K562 (cell line): ENCODE data around the gene ERBB4. TPM values are rescaled to one million over a fixed set of nuclear protein-coding genes. Genes with fewer than 3 reads are reported as not detected.

Experiments
- ATAC-seq: fragments of 200-7000 bp; cut with Tn5 transposase; 3 replicates; pipeline ENCODE4 v1.9.1; 2020; ENCODE audit warnings: moderate library complexity
- BruUV-seq: library from RNA; stranded (reverse); fragments of 400-500 nt; replicated peaks from 2 replicates; lab custom pipeline; 2021; lab: Mats Ljungman, UMichigan
- CTCF ChIA-PET: fragments of 300-600 bp; formaldehyde crosslinking; extraction: SDS; loops from one replicate; lab custom pipeline; 2021; ENCODE audit warnings: low intra/inter-chr PET ratio; lab: Yijun Ruan, JAX
- POLR2A ChIA-PET: fragments of 300-600, 350-650 bp; sonication (Branson Sonifier 250); formaldehyde crosslinking; extraction: SDS; loops from one replicate; lab custom pipeline; 2021; ENCODE audit warnings: antibody characterized with exemption, inconsistent platforms; lab: Yijun Ruan, JAX
- DNase-seq, 4 experiments: peaks; one replicate each; pipeline versions ENCODE4 v3.0.0 to v3.0.0-alpha.2; 2011 to 2018; ENCODE audit warnings: low spot score in 3 of 4, mixed read lengths in 3 of 4; ENCODE audit errors: extremely low read depth in 1 of 4
- FAIRE-seq: peaks from 2 replicates; lab custom pipeline; 2011; peaks lifted over from hg19 to GRCh38; lab: Jason Lieb, UNC
- H2AFZ ChIP-seq: 2 replicates; pipeline ENCODE4 v1.6.0; 2011; ENCODE audit warnings: low read depth, low read length, control low read depth, inconsistent platforms
- H3K27ac ChIP-seq: fragments of 200-600 bp; 3 replicates; pipeline ENCODE4 v1.8.0; 2011; ENCODE audit warnings: low read depth, mild to moderate bottlenecking, control low read depth, inconsistent platforms, low read length, moderate library complexity, mixed read lengths; ENCODE audit errors: extremely low read depth
- H3K27me3 ChIP-seq, 2 experiments: fragments of 300-600 bp in 1 of 2; 2 replicates in 1 of 2; 3 replicates in 1 of 2; pipeline versions ENCODE4 v1.6.0 to v1.8.0; 2011; ENCODE audit warnings: inconsistent platforms in 2 of 2, low read length in 2 of 2, mild to moderate bottlenecking in 1 of 2, mixed read lengths in 1 of 2, moderate library complexity in 1 of 2; ENCODE audit not compliant: control insufficient read depth in 2 of 2, insufficient read depth in 2 of 2
- H3K36me3 ChIP-seq: fragments of 300-600 bp; 3 replicates; pipeline ENCODE4 v1.8.0; 2011; ENCODE audit warnings: mild to moderate bottlenecking, low read length, inconsistent platforms; ENCODE audit not compliant: control insufficient read depth, insufficient read depth
- H3K4me1 ChIP-seq, 2 experiments: fragments of 200-600 bp in 1 of 2; replicated peaks in 1 of 2; 2 replicates in 1 of 2; 3 replicates in 1 of 2; pipeline versions ENCODE4 v1.5.1 to v1.8.0; 2011; ENCODE audit warnings: inconsistent platforms in 2 of 2, low read length in 2 of 2, mild to moderate bottlenecking in 1 of 2, mixed read lengths in 1 of 2, moderate library complexity in 1 of 2; ENCODE audit not compliant: control insufficient read depth in 2 of 2, insufficient read depth in 2 of 2
- H3K4me2 ChIP-seq: 2 replicates; pipeline ENCODE4 v1.6.1; 2011; ENCODE audit warnings: low read length, control low read depth, inconsistent platforms, mixed read lengths; ENCODE audit not compliant: insufficient read depth
- H3K4me3 ChIP-seq: fragments of 200-600 bp; sonication (generic), shearing (Covaris generic); 2 replicates; pipeline ENCODE4 v1.5.1; 2016; ENCODE audit warnings: control low read depth, inconsistent platforms
- H3K79me2 ChIP-seq: fragments of 200-600 bp; 3 replicates; pipeline ENCODE4 v1.8.0; 2011; ENCODE audit warnings: low read length, inconsistent platforms; ENCODE audit not compliant: control insufficient read depth, insufficient read depth
- H3K9ac ChIP-seq, 2 experiments: 2 replicates each; pipeline versions ENCODE4 v1.6.0 to v1.6.1; 2011; ENCODE audit warnings: low read depth in 2 of 2, low read length in 2 of 2, control low read depth in 1 of 2, inconsistent platforms in 1 of 2, mild to moderate bottlenecking in 1 of 2, mixed read lengths in 1 of 2; ENCODE audit not compliant: insufficient read depth in 1 of 2
- H3K9me1 ChIP-seq: one replicate; pipeline ENCODE4 v1.6.0; 2011; ENCODE audit warnings: inconsistent platforms, mild to moderate bottlenecking, low read length, moderate library complexity; ENCODE audit not compliant: control insufficient read depth, insufficient read depth
- H3K9me3 ChIP-seq: replicated peaks from 2 replicates; pipeline ENCODE4 v1.5.1; 2011; ENCODE audit warnings: low read depth, low read length, inconsistent platforms; ENCODE audit not compliant: control insufficient read depth, insufficient read depth
- H4K20me1 ChIP-seq: replicated peaks from 2 replicates; pipeline ENCODE4 v1.6.1; 2011; ENCODE audit warnings: low read length, inconsistent platforms, mixed read lengths; ENCODE audit not compliant: control insufficient read depth, insufficient read depth
- DPF2 ChIP-seq: fragments of 450-650 bp; IDR thresholded peaks from 2 replicates; pipeline ENCODE4 v1.6.1; 2016
- E2F3 ChIP-seq: fragments of 250-450 bp; sonication (Bioruptor Pico); IDR thresholded peaks from 2 replicates; pipeline ENCODE4 v1.4.0; 2020; ENCODE audit warnings: mild to moderate bottlenecking
- FOXM1 ChIP-seq, 2 experiments: fragments of 450-650 bp in 1 of 2; sonication (generic) in 1 of 2; formaldehyde crosslinking in 1 of 2; IDR thresholded peaks; 2 replicates each; pipeline versions ENCODE4 v1.6.1 to v1.9.0; 2017 to 2022; ENCODE audit warnings: low read depth in 2 of 2, mild to moderate bottlenecking in 2 of 2, missing genetic modification reagents in 1 of 2, moderate library complexity in 1 of 2
- HCFC1 ChIP-seq: IDR thresholded peaks from 2 replicates; pipeline ENCODE4 v1.6.1; 2012; ENCODE audit warnings: low read depth, low read length, improper control_type of control experiment
- NCOA6 ChIP-seq: fragments of 450-650 bp; IDR thresholded peaks from 2 replicates; pipeline ENCODE4 v1.6.1; 2017; ENCODE audit warnings: mild to moderate bottlenecking
- NR2F6 ChIP-seq: fragments of 450-650 bp; formaldehyde crosslinking; IDR thresholded peaks from 2 replicates; pipeline ENCODE4 v1.4.0; 2020; ENCODE audit warnings: mild to moderate bottlenecking
- RNF2 ChIP-seq: sonication (generic); IDR thresholded peaks from 2 replicates; pipeline ENCODE4 v1.6.1; 2016
- SIRT6 ChIP-seq: IDR thresholded peaks from one replicate; pipeline ENCODE4 v1.6.1; 2012; ENCODE audit warnings: low read depth, mild to moderate bottlenecking, control low read depth, inconsistent platforms, low read length, moderate library complexity
- SMAD2 ChIP-seq: fragments of 150-350 bp; IDR thresholded peaks from 2 replicates; pipeline ENCODE4 v1.6.1; 2014; ENCODE audit warnings: low read depth, mild to moderate bottlenecking, low read length
- SMAD4 ChIP-seq: fragments of 250-450 bp; sonication (Bioruptor Pico); conservative IDR thresholded peaks from 2 replicates; pipeline ENCODE4 v1.8.0; 2021; ENCODE audit warnings: inconsistent platforms, mild to moderate bottlenecking, moderate library complexity
- SOX6 ChIP-seq: fragments of 450-650 bp; IDR thresholded peaks from 2 replicates; pipeline ENCODE4 v1.6.1; 2014; ENCODE audit warnings: mild to moderate bottlenecking
- TFE3 ChIP-seq: fragments of 450-650 bp; formaldehyde crosslinking; IDR thresholded peaks from 2 replicates; pipeline ENCODE4 v1.4.0; 2020; ENCODE audit warnings: mild to moderate bottlenecking, mixed read lengths
- ZBED1 ChIP-seq: IDR thresholded peaks from 2 replicates; pipeline ENCODE4 v1.6.1; 2014
- ZFP30 ChIP-seq: fragments of 250-450 bp; sonication (Bioruptor Pico); IDR thresholded peaks from 2 replicates; pipeline ENCODE4 v1.8.0; 2022; ENCODE audit warnings: moderate library complexity, mild to moderate bottlenecking, inconsistent platforms, borderline replicate concordance
- ZNF212 ChIP-seq: fragments of 450-650 bp; formaldehyde crosslinking; IDR thresholded peaks from 2 replicates; pipeline ENCODE4 v1.4.0; 2020; ENCODE audit warnings: mild to moderate bottlenecking
- ZNF384 ChIP-seq: IDR thresholded peaks from 2 replicates; pipeline ENCODE4 v1.6.1; 2012; ENCODE audit warnings: low read depth, low read length, improper control_type of control experiment
- ZNF583 ChIP-seq: fragments of 250-450 bp; sonication (Bioruptor Pico); IDR thresholded peaks from 2 replicates; pipeline ENCODE4 v1.4.0; 2020
- WGBS: fragments of 100-300 bp; shearing (Covaris generic); methylation state at CpG from one replicate; pipeline ENCODE4 v1.1.6; 2016; ENCODE audit warnings: low coverage, mixed read lengths; ENCODE audit not compliant: insufficient coverage; ENCODE audit errors: missing lambda C conversion rate; 5-methylcytosine and 5-hydroxymethylcytosine counted together
- in situ Hi-C: fragments of 300-500 bp; cut with MboI; formaldehyde crosslinking; loops from 4 replicates; pipeline ENCODE4 v1.15.0; 2018; ENCODE audit warnings: inconsistent platforms, mixed read lengths
- intact Hi-C: fragments of 100-400 bp; cut with micrococcal nuclease; formaldehyde crosslinking; loops from 2 replicates; pipeline ENCODE4 v1.14.2; 2022
- polyA plus RNA-seq, 8 experiments: library from polyadenylated mRNA; depleted of rRNA in 4 of 8; stranded (reverse) in 5 of 8; unstranded in 3 of 8; fragments of >200 nt; fragmentation: Nextera tagmentation in 2 of 8; fragmentation: Illumina TruSeq in 1 of 8; extraction: Ambion mirVana in 2 of 8; extraction: Trizol in 1 of 8; gene quantifications; 2 replicates each; pipeline versions ENCODE4 v1.2.1 to v1.2.3, GENCODE V29; 2011 to 2014; ENCODE audit warnings: inconsistent platforms in 1 of 8, missing spikeins in 1 of 8
- total RNA-seq, 7 experiments: library from RNA; depleted of rRNA in 6 of 7; stranded (reverse); fragments of >200 nt in 6 of 7; fragmentation: Illumina TruSeq in 2 of 7; extraction: Trizol in 2 of 7; gene quantifications; 2 replicates each; pipeline versions ENCODE4 v1.2.1 to v1.2.3, GENCODE V29; 2011 to 2021; ENCODE audit warnings: low replicate concordance in 1 of 7
- TF ChIP-seq, protein P1 (sequence below): IDR thresholded peaks from 2 replicates; pipeline ENCODE4 v1.6.1; 2016; ENCODE audit warnings: missing genetic modification characterization, missing compliant biosample characterization
- TF ChIP-seq, protein P2 (sequence below): sonication (generic); formaldehyde crosslinking; IDR thresholded peaks from 2 replicates; pipeline ENCODE4 v1.8.0; 2023; ENCODE audit warnings: mild to moderate bottlenecking, missing genetic modification reagents

The ERBB4 gene
- total and polyA plus RNA-seq, 9 of the 15 experiments (the other 6 are each of a cell fraction or from before 2014, with no cell fraction given) = not detected

DNA sequence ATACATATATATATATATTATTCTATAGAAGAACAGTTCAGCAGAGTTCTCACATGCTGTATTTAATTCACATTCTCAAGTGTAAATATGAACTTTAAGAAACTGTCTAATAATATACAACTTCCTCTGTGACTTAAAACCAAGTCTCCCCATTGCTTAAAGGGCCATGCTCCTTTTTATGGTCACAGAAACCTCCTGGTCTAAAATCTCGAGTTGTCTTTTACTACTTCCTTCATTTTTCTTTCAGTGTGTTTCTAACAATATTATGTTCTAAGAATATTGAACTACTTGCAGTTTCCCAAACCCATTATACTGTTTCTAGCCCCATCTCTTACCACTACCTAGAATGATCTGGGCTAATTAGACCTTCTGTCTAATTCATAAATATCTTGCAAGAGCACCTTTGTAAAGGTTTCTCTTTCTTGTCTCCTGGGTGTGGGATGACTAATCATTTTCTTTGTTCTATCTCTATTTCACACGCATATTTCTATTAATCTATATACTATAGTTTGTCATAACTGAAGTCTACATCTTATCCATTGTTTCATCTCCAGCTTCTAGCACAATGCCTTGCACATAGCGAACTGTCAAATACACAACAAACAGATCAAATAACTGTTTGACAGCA lies 48.8 kb downstream of the ERBB4 start:
- Histone ChIP-seq H3K9ac (no peak overlapping the region), H3K4me1 (no peaks in the 10 kb centered on the region), H4K20me1 (no peaks in the 10 kb centered on the region), H3K27ac (no peak overlapping the region), H3K27me3 (no peaks in the 10 kb centered on the region), H2AFZ (no peak overlapping the region), H3K9me3 (no peaks in the 10 kb centered on the region), H3K79me2 (no peaks in the 10 kb centered on the region), H3K4me2 (no peak overlapping the region), H3K4me3 (no peak overlapping the region), H3K36me3 (no peaks in the 10 kb centered on the region), H3K9me1 (no peaks in the 10 kb centered on the region)
- no peak for DNase-seq
- ChIA-PET POLR2A (no interaction called here), CTCF (no interaction called here)
- intact Hi-C loops (no loop called here), in situ Hi-C loops (no loop called here)
- ATAC-seq = no peak
- no peak for FAIRE-seq
- WGBS = 0% methylated on average over 3 of the region's 3 CpGs
- TF ChIP-seq SMAD2 (no peak), SOX6 (no peak), ZNF384 (no peak), RNF2 (no peak), NR2F6 (CRISPR knock-in tag) (no peak), SIRT6 (no peak), SMAD4 (no peak), FOXM1 (IDR thresholded peaks at IDR 0.05; ENCODE audit: low read depth) (no peak), FOXM1 (CRISPR knock-in tag; IDR thresholded peaks at IDR 0.05; ENCODE audit: low read depth) (no peak), E2F3 (CRISPR knock-in tag) (no peak), TFE3 (CRISPR knock-in tag) (no peak), DPF2 (no peak), ZBED1 (no peak), ZNF583 (CRISPR knock-in tag) (no peak), NCOA6 (no peak), ZFP30 (CRISPR knock-in tag) (no peak), HCFC1 (no peak), ZNF212 (CRISPR knock-in tag) (no peak)
- TF ChIP-seq, protein P1, sequence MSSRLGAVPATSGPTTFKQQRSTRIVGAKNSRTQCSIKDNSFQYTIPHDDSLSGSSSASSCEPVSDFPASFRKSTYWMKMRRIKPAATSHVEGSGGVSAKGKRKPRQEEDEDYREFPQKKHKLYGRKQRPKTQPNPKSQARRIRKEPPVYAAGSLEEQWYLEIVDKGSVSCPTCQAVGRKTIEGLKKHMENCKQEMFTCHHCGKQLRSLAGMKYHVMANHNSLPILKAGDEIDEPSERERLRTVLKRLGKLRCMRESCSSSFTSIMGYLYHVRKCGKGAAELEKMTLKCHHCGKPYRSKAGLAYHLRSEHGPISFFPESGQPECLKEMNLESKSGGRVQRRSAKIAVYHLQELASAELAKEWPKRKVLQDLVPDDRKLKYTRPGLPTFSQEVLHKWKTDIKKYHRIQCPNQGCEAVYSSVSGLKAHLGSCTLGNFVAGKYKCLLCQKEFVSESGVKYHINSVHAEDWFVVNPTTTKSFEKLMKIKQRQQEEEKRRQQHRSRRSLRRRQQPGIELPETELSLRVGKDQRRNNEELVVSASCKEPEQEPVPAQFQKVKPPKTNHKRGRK (tag) = no peak
- TF ChIP-seq, protein P2, sequence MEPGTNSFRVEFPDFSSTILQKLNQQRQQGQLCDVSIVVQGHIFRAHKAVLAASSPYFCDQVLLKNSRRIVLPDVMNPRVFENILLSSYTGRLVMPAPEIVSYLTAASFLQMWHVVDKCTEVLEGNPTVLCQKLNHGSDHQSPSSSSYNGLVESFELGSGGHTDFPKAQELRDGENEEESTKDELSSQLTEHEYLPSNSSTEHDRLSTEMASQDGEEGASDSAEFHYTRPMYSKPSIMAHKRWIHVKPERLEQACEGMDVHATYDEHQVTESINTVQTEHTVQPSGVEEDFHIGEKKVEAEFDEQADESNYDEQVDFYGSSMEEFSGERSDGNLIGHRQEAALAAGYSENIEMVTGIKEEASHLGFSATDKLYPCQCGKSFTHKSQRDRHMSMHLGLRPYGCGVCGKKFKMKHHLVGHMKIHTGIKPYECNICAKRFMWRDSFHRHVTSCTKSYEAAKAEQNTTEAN (CRISPR knock-in tag) = no peak
- BruUV-seq = no TSS peak
